CMK (cell line): Measurements from ENCODE around the gene ARHGAP15.
A peak's percentile ranks its signal among the peaks of the same experiment; 100 is the strongest.

ENCODE experiments used
- DNase-seq: peaks from one replicate; pipeline ENCODE4 v3.0.0-alpha.2; 2010; ENCODE audit warnings: low read depth

Gene ARHGAP15

DNA sequence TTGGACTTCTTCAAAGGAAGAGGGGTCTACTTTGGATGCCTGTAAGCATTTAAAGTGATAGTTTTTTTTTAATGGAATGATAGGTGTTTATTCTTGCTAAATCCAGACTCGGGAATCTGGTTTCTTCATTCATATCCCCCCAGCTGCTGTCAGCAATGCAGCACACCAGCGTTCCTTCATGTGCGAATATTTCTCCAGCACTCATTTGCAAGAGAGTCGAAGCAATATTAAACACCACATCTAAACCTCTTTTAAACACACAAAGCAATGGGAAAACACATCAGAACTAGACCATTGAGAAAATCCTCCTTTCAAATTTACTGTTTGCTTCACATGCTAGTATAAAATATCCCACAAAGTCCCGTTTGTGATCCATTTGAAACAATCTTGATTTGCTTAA is 563.7 kb downstream of the ARHGAP15 start:
- no peak for DNase-seq

DNA sequence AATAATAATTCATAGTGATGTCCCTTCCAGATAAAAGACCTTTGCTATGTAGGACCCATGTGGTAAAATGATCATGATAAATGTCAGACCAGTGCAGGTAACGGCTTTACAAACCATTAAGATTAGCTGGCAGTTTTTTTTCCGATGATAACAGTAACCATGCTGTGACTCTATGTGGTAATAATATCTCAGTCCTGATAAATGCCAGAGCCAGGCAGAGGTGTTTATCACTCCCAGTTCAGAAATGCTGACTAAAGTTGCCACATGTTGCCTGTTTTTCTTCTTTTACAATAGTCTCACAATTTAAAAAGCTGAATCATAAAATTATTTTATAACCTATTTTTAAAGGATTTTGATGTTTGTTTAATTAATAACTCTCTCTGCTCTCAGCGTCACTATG is 565.1 kb downstream of the ARHGAP15 start:
- no peak for DNase-seq

DNA sequence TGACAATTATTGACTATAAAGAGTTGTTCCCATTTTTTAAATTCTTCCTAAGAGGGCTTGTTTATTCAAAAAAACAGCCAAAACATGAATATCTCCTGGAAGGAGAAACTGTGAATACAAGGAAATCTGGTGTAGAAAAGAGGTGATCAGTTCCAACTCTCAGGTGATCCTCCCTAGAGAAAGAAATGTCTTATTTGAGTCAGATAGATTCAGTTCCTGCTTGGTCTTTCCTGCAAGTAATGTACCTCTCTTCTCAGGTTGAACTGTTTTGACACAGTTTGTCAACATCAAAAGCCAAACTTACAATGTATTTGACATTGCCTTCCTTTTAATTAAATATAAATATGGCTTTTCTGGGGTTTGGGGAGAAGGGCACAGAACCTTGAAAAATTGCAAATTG is 567.4 kb downstream of the ARHGAP15 start:
- no peak for DNase-seq

DNA sequence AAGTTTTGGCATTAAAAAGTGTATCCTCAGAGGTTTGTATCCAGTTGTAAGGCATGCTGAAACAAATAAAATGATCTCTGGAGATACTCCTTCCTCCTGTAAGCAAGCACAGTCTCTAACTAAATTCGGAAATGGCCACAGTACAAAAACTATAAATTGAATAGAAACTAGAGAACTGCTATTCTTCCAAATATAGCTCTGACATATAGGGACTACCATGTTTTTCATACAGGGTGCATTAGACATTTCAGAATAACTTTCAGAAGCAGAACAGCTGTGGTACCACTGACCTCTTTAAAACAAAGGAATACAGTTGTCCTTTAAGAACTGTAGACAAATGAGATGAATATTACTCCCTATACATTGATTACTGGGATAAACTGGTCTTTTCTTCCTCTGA is 568.5 kb downstream of the ARHGAP15 start:
- DNase-seq, result no peak

DNA sequence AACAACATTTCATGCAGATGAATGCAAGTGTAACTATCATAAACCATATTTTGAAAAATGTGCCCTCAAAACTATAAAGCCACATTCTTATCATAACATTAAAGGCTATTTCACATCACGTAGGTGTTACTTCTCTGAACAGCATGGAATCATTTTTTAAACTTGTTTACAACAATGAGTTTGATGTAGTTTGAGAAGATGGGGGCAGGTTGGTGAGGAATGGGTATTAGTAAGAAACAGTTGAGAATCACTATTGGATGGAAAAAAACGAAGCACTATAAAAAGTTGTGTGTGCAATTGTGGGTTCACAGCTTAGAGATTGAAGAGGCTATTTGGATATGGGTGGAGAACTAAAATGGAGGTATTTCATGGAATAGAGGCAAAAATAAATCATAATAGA is 569.1 kb downstream of the ARHGAP15 start:
- no peak for DNase-seq

DNA sequence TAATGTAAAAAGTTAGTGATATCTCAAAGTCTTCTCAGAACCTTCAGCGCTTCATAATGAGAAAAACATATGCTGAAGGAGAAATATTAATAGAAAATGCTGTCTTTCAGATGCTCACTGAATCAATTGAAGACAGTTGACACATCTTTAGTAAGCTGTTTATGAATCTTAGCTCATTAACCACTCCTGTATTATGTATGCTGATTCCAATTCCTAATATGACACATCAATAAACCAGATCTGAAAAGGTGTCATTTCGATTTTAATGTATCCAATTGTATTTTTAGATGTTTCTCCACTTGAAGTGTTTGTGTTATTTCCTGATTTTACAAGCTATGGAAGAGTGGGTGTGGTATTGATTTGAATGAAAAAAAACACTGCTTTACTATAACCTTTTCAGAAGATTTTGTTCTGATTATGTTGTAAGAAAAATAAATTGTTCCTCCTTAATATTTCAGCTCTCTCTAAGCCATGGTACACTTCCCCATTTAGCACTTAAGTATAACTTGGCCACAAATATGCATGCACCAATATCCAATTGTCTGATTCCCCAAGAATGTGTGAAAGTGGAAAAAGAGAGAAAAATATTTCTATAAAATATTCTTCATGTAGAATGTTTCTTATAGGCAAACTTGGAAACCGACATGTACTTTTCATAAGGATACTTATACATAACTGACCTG is 569.8 kb downstream of the ARHGAP15 start:
- DNase-seq, result no peak

DNA sequence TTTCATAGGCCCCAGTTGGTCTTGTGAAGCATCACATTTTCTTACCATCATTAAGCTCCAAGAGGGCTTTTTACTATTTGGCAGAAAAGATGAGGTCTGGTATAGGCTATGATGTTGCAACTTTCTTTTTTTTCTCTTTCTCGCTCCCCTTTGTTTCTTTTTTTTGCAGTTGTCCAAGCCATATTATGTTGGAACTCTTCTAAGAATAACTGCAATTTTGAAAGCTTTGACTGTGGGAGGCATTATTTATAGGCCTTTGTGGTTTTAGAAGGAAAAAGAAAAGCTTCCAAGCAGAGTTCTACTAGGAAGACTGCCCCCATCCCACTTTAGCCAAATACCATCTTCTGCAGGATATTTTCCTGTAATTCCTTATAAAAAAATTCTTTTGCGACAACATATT is 571.6 kb downstream of the ARHGAP15 start:
- DNase-seq, result no peak

DNA sequence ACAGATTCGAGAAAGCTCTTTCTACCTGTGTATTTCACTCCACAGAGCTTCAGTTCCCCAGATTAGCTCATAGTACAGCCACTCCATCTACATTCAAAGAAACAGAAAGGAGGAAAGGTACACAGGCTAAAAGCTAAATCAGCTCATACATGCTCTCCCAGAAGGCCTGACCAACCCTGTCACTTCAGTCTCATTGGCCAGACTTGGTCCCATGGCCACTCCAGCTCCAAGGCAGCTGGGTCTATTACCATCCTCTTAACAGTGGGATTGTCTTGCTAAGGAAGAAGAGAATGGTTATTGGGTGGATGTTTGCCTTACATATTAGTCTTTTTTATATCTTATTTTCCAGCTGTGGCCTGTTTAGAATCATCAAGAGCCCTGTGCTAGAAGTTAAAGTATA is 572.6 kb downstream of the ARHGAP15 start:
- no peak for DNase-seq

DNA sequence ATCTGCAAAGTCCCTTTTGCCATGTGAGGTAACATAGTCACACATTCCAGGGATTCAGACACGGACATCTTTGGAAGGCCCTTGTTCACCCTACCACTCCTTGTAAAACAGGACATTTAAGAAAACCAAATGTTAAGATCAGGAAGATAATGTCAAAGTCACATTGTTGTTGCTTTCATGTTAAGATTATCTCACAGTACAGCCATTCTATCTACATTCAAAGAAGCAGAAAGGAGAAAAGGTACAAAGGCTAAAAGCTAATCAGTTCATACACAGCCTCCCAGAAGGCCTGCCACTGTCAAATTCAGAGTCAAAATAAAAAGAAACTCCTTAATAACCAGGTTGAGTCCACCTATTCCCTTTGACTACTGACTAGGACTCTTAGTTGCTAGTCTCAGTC is 573.7 kb downstream of the ARHGAP15 start:
- DNase-seq, result no peak

DNA sequence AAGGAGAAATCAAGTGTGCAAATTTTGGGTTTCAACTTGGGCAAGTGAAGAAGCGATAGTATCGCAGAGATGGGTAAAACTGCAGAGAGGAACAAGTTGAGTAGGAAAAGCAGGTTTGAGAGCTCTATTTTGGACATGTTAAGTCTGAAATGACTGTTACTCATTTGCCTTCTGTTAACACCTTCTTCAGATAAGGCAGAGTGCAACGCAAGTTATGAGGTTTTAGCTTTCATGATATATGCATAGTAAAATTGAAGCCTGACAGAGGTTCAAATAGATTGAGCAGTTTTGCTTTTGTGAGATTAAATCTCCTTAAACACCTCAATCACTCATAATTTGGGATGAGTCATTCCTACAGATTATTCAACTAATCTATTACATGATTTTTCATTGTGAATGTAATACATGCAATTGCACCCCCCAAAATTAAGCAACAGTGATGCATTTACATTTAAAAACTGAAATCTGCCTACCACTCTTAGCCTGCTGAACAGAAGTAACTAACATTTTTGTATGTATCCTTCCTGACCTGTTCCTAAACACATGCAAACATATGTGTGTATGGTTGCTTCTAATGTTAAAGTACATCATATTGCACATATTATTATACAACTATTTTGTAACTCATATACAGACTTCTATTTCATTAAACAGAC is 575.4 kb downstream of the ARHGAP15 start:
- DNase-seq, result no peak

DNA sequence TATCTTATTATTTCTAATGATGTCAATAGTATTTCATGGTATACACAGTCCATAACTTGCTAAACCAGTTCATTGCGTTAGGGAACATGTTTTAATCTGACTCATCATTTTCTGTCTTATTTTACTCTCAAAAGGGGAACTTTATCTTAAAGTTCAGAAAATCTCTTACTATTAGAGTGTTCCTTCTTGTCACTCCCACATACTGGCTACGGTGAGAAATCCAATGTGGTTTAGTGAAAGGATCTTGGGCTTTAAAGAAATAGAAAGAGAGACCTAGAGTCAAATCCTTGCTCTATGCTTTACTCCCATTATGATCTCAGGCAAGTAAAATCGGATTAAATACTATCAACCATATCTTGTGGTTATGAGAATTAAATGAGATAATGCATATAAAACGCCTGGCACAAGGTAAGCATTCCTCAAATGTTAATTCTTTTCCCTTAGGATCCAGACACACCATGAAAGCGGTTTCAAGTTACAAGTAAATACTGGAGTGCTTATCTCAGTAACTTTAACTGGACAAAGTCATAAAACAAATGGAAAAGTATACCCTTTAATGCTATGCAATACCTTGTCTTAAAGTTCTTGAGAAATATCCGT is 576.0 kb downstream of the ARHGAP15 start:
- DNase-seq, result no peak

DNA sequence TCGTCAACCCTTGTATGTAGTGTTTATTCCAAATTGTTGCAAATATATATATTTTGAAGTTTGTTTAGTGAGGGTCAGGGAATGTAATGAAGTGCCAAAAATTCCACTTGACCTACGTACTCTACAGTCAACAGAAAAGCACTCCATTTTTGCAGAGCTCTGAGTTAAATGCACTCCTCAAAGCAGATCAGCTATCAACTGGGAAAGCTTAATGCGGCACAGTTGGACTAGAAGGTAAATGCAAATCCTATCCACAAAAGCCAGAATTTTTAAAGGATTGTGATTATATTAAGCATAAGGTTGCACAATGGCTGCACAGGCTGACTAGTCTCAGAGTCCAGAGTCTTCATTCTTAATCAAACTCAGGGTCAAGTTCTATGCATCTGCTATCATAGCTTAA is 577.1 kb downstream of the ARHGAP15 start:
- no peak for DNase-seq

DNA sequence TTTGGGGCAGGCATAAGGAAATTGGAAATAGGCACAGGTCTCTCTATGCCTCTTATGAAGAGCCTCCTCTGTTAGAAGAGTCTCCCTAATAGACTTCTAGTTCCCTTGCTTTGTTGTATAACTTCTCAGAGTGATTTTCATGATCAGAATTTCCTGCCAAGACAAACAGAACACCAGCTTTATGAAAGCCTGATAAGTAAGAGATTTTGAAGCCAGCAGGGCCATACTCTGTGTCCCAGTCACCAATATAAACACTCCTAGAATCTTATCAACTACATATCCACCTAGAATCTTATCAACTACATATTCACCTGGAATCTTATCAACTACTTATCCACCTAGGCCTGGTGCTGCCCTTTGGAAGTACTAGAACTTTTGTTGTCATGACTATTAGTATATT is 579.5 kb downstream of the ARHGAP15 start:
- DNase-seq, result no peak

DNA sequence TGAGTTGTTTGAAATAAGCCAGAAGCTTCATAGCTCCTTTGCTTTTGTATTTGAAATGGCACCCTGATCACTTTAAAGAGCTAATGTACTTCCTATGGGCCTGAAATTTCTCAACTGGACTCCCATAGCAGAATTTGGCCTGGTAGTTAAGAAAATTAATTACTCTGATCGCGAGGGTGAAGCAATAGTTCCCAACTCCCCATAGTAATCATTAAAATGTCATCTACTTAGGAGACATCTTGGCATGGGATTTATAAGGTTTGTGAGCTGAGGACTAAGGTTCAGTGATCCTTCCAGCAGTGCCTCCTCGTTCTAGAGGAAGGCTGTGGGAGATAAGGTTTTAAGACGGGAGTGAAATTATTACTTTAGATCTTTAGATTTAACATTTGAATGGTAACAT is 581.0 kb downstream of the ARHGAP15 start:
- no peak for DNase-seq

DNA sequence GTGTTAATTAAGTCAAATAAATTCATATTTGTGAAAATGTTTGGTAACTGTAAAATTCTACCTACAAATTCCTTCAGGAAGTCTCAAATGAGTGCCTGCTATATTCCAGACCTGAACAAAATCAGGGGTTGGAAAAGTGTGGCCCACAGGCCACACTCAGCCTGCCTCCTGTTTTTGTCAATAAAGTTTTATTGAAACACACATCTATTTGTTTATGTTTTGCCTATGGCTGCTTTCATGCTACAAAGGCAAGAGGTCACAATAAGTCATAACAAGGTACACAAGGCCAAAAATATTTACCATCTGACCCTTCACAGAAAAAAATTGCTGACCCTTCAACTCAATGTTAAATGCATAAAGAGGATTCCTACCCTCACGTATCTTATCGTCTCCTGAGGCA is 581.7 kb downstream of the ARHGAP15 start:
- DNase-seq, result no peak

DNA sequence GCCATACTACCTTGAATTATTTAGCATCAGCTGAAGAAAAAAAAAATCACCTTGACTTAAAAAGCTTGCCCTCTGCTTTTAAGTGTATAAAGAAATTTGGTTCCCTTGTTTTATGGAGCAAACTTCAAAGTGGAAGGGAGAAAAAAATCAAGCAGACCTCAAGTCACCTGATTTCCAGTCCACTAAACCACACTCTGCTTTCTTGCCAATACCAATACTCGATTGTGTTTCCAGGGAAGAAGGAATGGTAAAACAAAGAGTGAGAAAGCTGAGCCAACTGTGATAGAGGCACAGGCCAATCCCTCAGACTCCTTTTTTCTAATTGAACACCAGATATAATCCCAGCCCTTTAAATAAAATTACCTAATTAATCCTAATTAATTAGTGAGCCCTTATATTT is 587.3 kb downstream of the ARHGAP15 start:
- DNase-seq, result no peak

DNA sequence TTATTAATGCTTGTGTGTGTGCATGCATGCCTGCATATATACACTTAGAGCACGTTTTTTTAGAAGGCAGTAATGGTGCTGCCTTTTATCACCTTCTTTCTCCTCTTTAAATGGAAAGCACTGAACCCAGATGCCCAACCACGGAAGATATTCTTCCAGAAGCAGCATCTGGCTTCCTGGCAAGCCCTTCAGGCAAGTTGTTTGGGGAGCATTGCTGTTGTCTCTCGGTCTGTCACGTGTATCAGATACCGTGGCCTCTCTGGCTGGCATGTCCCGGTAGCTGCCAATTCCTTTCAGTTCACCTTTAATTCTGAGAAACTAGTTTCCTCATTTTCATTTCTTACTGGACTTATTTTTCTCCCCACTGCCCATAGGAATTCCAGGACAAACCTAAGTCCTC is 587.8 kb downstream of the ARHGAP15 start:
- no peak for DNase-seq

DNA sequence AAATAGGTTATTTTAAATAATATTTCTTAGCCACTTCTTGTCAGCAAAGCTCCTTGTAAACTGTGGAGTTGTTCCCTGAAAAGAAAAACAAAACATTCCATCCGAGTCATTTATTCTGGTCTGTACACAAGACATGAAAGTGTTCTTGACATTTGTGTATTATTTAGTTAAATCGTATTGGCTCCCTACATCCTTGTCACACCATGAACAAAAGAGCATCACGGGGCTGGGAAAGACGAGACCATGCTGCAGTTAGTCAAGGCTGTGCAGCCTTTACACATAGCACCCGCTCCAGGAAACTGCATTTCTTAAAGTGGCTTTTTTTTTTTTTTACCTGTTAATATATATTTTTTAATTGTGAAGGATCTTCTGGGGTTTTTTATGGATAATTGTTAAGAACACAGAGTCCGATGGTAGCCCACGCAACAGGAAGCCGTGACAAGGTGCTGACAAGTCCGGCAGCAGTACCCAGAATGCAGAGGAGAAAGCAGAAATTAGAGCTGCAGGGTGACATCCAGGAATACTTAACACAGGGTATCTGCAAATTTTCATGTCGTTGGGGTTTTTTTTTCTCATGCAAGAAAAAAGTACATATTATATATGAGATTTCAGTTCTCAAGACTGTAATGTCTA is 588.4 kb downstream of the ARHGAP15 start:
- DNase-seq, result no peak

DNA sequence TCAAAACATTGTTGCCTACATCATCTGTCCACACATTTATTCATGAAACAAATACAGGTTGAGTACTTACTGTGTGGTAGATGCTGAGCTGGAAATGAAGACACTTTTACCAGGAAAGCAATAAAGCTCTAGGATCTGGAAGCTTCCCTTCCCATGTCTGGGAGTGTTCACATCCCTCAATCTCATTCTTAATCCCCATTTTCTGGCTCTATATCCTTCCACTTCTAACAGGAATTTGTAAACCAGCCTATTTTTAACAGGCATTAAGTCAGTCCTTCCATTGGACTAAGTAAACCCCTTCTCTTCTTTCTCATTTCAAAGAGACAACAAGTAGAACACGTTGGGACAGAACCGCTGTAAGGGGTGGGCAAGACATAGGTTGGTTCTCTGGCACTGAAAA is 589.5 kb downstream of the ARHGAP15 start:
- no peak for DNase-seq

DNA sequence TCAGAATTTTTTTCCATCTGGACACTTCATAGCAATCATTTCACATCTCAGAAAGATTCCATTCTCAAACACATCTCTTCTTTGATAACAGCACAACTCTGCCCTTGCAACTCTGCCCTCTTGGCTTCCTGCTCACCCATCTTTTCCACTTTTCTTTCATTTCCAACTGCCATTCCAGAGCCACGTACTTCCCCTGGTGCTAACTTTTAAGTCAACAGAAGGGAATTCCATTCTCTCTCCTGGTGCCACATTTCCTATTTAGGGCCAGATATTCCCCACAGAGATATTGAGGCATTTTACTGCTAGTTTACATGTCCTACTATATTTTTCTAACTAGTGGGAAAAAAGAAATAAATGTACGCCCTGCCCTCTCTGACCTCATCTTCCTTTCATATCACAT is 590.2 kb downstream of the ARHGAP15 start:
- no peak for DNase-seq

DNA sequence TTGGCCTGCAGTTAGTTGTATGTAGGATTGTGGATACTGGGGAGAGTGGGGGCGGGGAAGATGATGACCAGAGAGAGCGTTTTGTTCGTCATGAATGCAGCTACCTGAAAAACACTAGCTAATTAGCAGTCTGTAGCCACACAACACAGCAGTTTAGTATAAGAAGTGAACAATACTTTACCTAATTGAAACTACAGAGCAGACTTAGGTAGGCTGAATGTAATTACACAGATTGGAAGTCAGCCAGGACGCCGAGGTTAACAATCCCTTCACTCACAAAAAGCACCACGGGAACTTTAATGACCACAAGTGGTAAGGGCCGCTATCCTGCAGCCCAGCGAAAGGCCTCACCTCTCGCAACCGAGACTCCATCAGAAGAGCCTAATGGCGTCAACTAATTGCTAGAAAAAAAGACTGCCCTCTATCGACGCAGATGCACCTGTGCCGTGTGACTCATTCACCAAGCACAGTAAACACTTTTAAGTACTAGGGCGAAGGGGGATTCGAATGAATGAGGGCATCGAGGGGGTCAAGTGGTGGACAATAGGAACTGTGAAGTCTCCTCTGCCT is 591.0 kb downstream of the ARHGAP15 start:
- DNase-seq, result no peak

DNA sequence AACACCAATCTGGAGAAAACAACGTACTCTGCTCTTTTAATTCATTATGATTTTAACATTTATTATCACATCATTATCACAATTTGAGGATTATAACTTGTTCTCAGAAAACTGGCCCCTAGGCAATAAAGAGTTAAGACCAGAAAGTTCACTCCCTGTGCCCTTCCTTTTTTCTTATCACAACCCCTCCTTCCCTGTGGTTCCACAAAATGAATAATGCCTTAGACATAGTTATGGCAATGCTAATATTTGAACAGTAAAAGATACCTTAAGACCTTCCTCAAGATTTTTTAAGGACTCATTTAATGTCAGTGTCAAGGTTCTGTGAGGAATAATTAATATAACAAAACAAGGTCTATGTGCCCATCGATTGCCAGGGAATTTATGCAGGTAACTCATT is 596.2 kb downstream of the ARHGAP15 start:
- DNase-seq, result peak; percentile 8
